GM21529 (cell line): ENCODE measurements around the gene FAM78B.

ENCODE experiments used
- ATAC-seq: cut with Tn5 transposase; IDR thresholded peaks from one replicate; pipeline ENCODE4 v1.9.1; 2021; ENCODE audit not compliant: unreplicated experiment

FAM78B gene

DNA sequence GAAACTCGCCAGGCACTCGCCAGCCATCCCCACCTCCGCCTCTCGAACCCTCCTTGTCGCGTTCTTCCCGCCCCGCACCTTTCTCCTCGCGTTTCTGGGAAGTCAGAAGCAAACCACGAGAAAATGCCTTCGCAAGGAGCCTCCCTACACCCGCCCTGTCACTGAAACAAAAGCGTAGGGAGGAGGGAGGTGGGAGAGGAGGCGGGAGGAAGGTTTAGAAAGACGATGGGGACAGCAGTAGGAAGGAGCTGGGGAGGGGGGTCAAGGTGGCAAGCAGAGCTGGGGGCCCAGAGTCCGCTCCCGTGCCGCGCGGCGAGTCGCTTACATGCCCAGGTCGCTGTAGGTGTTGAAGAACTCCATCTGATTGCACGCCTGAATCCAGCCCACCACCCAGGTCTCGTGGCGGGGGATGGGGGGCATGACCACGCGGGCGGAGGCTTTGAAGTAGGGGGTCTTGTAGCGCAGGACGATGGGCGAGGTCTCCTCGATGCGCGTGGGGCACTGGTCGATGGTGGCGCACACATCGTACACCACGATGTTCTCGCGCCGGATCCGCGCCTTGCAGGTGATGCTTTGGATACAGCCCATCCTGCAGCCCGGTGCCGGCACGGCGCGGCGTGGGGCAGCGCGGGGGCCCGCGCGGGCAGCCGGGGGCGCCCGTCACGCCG is 1.0 kb downstream of the FAM78B start:
- no peak for ATAC-seq

DNA sequence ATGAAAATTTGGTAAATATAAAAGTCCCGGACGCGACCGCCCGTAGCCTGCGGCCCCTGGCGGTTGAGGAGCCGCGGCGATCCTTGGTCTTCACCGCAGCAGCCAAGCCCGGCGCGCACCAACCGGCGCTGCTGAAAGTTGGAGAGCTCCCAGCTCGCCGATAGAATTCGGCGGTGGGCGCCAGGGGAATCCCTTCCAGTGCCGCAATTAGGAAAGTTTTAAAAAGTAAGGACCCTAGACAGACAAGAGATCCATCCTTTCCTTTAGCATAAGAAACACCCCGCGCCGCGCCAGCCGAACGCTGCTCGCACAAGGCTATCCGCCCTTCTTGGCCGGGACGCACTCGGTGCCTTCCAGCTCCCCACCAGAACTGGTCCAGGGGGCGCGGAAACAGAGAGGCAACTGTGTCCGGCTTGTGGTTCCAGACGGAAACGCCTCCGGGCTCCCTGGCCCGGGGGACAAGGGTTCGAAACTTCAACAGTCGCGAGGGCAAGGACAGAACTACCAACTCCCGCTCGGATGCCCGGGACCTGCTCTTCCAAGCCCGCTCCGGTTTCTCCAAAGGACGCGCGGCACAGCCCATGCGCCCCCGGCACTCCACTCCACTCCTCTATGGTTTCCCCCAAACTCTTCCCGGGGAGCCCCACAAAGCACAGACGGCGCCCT is 1.7 kb downstream of the FAM78B start:
- no peak for ATAC-seq

DNA sequence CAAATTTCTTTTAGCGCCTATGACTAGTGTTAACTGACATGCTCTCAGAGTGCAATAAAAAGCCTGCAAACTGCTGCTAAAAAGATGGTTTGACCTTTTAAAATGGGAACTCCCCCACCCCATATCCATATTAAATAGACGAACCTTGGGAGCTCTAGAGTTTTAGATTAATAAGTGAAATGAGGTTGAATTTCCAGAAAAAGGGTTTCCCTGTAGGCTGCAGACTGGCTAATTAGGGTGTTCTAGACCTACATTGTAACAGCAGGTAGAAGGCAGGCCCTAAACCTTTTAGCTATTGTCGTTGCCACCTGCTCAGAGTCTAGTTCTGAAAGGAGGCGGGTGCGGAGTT is 2.2 kb downstream of the FAM78B start:
- ATAC-seq, result no peak

DNA sequence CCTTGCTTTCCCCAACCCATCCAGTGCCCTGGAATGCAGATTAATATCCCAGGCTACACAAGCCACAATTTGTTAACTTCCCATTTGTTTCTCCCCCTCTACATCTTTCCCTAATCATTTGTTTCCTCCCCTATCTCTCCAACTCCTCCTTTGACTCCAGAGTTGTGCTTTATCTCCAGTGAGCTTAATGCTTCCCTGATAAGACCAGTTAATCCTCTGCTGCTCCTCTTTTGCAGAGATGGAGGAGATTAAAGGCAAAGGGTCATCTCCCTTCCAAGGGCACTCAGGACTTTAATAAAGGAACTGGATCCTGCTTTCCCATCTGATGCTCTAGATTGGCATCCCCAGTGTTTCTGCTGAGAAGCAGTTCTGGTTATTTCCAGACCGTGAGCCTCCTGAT is 7.1 kb downstream of the FAM78B start:
- ATAC-seq, result no peak

DNA sequence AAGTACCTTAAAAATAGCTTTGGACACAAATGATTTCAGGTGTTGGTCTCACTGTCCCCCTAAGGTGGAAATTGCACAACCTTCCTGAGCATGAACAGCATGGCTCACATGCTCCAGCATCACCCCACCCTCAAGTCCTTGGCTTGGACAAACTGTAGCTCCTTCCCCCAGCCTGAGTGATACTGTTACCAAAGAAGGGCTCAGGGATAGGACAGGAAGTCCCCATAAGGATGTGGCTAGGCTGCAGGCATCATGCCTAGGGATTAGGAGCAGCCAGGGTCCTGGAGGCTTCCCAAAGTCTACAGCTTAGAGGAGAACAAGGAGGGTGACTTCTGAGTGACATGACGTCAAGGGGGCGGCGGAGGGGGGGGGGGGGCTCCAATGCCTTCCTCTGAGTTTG is 10.1 kb downstream of the FAM78B start:
- no peak for ATAC-seq

DNA sequence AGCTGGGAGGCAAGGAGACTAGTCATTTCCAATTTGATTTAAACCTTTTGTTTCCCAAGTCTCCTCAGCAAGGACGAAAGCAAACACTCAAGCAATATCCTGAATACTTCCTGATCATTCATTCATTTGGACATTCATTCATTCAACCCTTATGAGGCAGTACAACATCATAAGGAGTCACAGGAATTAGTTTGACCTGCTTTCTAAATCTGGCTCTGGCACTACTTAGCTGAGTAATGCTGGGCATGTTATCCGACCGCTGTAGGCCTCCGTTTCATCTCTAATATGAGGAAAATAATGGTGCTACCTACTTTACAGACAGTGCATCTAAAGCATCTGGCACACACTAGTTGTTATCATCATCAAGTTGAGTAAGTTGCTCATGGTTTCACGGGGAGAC is 11.7 kb downstream of the FAM78B start:
- ATAC-seq, result no peak

DNA sequence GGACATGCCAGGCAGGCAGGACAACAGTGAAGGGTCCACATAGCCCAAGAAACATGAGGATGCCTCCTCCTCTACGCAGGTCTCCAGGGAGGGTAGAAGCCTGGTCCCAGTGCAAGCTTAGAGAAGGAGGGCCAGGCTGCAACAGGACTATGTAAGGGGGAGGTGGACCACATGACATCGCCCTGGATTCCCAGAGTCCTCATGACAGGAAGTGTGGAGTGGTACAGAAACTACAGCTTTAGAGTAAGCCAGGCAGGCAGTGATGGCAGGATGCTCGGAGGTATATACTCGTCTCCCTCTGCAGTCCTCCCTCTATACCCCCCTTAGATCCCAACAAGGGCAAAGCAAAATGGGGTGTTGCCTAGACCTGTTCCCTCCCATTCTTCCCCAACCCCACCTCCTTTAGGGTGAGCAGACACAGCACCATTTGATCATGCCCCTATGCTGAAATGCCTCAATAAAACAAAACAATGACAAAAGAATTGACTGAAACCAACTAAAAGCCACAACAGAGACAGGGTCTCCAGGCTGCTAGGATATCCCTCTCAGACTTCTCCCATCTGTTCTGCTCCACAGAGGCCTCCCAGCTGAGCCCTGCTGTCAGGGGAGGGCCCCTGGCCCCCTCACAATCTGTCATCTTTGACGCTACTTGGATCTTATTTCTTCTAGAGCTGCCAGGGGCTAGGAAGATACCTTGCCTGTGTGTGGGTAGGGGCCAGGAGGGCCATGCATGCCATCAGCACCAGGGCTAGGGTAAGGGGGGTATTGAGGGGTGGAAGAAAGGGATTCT is 13.1 kb downstream of the FAM78B start:
- ATAC-seq, result no peak

DNA sequence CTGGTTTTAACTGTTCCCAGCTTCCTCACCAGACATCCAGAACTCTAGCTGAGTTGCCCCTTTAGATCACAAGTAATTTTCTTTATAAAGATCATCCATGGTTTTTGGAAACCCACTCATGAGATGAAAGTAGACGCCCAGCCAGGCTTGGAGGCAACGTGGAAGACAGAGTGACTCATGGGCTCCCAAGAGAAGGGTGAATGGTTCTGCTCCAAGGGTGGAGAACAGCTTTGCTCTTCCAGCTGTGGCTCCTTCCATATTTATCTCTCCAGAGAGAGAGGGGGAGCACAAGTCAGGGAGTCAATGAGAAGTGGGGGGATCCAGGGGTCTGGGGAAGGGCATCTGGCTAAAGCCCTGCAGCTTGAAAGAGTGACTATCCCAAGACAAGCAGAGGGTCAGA is 13.8 kb downstream of the FAM78B start:
- no peak for ATAC-seq

DNA sequence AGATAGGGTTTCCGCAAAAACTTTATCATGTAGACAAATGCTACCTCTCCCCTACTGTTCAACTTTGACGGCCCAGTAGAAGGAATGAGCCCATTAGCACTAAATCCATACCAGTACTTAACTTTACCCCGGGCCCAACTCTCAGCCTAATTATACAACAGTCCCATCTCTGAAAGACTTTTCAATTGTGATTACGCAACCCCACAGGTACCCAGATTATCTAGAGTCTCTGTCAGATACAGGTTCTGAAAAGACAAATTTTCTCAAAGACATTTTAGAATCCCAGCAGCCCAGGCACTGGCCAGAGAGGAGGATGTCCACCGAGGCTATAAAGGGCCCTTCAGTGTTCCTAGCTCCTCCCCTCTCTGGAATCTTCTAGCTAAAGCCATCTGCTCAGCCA is 15.0 kb downstream of the FAM78B start:
- no peak for ATAC-seq

DNA sequence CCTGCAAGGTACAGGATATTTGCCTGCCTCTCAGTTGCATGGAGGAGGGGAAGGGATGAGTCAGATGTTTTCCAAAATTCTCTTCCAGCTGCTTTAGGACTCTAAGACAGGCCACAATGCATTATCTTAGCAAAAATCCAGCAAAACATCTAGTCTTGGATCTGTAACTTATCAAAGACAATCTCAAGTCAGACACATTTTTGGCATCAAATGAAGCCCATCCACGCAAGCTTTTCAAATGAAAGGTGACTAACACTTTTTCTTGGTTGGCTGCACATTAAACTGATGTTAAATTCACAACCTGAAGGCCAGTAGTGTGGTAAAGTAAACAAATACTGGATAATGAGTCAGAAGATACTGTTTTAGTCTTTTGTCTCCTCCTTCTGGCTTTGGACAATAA is 21.3 kb downstream of the FAM78B start:
- ATAC-seq, result no peak

DNA sequence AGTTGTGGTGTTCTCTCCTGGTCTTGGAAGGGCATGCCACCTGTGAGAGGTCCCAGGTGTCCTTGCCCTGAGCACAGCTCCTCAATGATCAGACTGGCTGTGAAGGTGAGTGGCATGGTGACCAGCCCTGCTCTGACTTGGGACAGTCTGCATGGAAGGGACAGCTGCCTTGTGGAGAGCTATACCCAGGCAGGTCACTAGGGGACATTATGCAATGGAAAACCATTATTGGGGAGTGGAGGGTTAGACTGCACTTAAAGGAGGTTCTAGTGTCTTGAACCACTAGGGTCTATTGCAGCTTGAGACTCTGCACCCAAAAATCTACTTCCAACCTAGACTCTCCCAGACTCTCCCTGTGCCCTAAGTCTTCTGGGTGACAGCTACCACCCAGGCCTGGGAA is 24.8 kb downstream of the FAM78B start:
- ATAC-seq, result no peak

DNA sequence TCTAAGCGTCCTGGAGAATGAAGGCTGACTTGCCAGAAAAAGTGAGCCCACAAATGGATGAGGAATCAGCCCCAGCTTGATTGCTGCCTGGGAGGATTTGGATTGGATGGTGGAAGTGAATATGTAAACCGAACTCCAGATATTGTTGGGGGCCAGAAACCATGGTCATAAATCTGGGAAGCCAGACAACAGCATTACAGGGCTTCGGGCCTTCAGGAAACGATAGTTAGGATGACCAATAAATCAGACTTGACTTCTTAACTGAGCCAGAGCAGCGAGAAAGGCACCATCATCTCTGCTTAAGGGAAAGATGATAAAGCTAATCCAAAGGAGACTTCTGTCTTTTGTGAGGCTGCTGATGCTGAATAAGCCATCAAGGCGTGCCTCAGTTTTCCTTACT is 26.6 kb downstream of the FAM78B start:
- no peak for ATAC-seq

DNA sequence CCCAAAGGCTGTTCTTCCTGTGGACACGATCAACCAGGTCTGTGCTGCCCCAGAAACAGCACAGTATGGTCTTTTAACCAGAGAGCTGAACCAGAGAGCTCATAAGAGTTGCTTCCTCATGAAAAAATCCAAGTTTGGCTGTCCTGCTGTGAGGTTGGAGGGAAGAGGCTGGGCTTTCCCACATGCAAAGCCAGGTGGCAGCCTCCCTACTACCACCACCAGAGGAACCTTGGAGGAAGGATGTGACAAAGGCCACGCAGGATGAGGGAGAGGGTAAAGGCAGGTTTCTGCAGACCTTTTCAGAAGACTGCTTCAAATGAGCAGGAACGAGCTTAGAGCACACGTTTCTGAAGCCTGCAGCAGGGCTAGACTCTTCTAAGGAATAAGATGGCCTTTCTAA is 27.1 kb downstream of the FAM78B start:
- ATAC-seq, result no peak

DNA sequence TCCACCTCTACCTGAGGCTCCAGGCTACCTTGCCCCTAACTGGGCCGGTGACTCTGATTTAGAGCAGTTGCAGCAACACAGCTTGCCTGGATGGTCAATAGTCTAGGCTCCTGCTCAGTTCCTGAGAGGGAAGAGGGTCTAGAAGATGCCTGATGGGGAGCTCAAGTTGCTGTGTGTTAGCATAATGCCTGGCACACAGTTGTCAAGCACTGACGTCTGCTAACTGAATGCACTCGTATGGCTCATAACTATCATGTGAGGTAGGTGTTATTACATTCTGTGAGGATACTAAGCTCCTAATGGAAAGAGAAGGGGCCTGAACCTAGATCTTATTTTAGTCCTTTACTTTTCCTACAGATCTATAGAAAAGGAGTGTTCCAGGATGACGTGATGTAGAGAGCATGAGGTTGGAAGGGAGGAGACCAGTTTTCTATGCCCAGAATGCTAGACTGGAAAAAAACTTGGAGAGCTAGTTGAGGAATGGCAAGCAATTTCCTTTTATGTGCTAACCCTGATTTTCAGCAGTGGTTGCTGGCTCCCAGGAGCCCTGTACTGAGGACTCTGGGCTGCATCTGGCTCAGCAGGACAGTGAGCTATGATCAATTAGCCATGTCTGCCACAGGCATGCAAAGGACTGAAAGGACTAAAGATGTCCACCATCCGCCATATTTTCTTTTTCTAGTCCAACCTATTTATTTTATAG is 30.0 kb downstream of the FAM78B start:
- no peak for ATAC-seq

DNA sequence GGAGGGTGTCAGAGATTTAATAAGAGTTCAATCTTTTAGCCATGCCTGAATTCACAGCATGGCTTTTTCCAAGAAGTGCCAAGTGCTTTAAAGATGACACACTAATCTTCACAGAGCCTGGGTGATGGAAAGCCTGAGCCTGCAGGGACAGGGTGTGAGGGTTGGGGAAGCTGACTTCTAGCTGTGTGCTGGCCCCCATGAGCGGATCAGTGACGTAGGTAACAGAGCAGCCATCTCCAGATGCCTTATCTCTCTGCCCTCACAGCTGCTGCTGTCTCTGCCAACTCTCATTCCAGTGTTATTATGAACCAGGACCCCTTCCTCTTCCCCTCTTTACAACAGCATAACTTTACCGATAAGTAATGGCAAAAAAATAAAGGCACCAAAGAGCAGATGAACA is 30.6 kb downstream of the FAM78B start:
- no peak for ATAC-seq

DNA sequence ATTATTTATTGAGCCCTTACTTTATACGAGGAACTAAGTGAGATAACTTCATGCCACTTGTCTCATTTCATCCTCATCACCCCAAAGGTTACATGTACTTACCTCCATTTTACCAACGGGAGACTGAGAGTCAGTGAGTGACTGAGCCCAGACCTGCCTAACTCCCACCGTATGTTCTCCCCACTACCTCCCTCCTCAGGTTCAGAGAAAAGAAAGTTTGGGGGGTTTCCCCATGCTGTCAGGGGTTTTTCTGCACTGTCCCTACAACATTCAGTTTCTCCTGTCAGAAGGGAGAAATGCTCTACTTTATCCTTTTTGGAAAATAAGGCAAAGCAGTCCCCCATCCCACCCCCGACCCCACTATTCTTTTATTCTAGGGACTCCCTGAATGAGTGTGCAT is 32.9 kb downstream of the FAM78B start:
- no peak for ATAC-seq

DNA sequence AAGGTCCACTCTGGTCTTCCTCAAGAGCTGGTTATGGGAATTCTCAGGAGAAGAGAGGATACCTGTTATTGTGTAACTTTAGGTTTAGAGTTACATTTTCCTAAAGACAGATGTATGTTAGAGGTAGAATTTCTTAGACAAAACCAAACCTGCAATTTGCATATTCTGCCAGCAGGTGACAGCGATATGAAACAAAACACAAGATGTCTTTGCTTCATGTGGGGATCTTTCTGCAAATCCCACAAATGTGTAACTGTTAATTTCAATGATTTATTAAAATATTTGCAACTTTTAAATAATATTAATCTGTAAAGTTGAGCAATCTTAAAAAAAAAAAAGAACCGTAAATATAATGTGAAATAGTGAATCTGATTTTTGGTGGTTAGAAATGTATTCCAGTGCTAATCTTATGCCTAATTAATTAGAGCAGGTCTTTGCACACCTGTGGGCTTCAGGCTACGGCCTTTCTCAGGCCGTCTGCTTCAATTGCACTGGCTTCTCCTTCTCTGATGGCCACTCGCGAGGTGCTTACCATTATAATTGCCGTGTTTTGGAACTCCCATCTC is 33.4 kb downstream of the FAM78B start:
- ATAC-seq, result no peak

DNA sequence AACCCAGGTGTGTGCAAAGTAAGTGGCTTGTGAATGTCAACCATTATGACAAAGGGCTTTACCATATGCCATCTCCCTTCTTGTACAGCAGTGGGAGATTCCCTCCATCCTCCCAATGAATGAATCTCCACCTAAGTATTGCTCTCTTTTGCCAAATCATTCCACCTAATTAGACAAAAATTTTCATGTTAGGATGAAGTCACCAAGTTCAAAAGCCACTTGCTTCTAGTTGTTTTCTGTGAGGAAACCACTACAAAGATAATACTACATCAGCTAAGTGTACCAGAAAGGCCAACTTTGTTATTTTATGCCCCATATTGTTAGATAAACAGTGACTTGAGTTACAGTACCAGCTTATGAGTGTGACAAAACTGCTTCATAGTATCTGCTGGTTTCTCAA is 34.3 kb downstream of the FAM78B start:
- no peak for ATAC-seq

DNA sequence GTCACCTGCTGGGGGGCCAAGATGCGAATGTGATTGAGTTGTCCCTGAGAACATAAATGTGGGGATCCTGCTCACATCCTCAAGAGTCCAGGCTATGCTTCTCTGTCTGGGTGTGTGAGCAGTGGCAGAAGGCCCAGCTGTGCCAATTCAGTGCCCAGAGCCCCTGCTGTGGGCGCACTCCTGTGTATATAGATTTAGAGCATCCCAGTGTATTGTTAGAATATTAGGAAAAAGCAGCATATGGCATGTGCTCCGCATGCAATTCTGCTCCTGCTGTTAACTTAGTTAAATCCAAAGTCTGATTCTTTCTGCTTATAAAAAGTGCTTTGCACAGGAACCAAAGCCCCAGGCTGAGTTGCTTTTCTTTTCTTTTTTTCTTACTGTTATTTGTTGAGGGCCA is 37.8 kb downstream of the FAM78B start:
- ATAC-seq, result no peak

DNA sequence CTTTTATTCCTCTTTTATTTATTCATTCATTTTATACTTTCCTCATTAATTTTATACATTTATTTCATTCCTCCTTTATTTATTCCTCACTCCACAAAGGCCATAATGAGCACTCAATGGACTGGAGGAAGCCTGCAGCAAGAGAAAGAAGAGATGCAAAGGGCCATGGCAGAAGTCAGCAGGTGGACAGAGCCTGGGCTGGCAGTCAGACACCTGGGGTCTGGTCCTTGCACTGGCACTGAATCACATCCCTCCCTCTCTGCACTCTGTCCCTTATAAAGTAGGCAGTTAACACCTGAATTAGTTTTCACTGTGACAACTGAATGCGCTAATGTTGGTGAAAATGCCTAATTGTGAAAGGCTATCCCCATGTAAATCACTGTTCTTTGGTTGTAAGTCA is 38.6 kb downstream of the FAM78B start:
- ATAC-seq, result no peak

DNA sequence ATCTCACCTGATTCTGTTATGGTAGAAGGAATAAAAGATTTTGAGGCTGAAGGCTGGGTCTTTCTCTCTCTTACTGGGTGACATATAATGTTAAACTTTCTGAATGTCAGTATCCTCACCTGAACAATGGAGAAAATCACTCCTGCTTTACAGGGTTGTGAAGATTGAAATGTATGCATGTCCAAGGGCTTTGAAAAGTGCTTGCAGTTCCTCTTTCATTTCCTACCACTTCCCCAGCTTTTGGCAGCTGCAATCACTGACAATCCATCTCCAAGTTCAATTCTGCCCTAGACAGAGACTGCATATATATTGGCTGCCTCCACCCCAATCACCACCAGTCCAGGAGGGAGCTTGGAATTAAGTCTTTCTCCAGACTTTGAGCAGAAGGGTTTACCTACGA is 39.8 kb downstream of the FAM78B start:
- ATAC-seq, result no peak
